ENCODE data around the gene CEP20.
"Not testable (repeated sequence)": the region's sequence is repeated elsewhere in the genome, so short reads cannot be mapped to it uniquely, and the experiment has no call there.

Gene CEP20

DNA sequence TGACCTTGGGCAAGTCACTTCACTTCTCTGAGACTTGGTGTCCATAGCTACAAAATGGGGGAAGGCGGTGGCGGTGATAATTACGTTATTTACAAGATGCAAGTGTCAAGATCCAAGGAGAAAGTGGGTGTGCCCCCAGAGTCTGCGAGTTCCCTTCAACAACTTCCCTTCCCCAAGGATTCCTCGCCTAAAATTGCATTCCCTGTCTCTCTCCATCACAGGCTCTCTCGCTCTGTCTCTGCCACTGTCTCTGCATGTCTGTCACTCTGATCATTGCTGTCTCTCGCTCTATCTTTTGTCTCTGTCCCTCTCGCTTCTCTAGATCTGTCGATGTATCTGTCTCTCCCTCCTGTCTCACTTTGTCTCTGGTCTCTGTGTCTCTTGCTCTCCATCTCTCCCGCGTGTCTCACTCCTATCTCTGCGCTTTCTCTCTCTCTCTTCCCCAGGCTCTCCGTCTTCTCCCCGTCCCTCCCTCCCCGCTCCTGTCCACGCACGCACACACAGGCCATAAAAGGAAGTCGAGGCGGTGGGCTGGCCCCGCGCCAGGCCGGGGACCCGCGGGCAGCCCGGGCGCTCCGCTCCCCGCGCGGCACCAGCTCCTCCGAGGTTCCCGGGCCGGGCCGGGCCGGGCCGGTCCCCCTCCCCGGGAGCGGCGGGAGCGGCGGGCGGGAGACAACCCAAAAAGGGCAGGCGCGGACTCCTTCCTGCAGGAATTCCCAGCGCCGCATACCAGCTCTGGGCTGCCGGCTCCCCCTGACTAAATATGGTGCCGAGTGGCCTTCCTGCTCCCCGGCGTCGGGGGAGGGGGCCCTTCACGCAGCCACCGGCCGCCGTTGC, 30.5 kb downstream of the CEP20 start:
- no peak for DNase-seq (ENCODE audit: low read depth in 2 of 2)

DNA sequence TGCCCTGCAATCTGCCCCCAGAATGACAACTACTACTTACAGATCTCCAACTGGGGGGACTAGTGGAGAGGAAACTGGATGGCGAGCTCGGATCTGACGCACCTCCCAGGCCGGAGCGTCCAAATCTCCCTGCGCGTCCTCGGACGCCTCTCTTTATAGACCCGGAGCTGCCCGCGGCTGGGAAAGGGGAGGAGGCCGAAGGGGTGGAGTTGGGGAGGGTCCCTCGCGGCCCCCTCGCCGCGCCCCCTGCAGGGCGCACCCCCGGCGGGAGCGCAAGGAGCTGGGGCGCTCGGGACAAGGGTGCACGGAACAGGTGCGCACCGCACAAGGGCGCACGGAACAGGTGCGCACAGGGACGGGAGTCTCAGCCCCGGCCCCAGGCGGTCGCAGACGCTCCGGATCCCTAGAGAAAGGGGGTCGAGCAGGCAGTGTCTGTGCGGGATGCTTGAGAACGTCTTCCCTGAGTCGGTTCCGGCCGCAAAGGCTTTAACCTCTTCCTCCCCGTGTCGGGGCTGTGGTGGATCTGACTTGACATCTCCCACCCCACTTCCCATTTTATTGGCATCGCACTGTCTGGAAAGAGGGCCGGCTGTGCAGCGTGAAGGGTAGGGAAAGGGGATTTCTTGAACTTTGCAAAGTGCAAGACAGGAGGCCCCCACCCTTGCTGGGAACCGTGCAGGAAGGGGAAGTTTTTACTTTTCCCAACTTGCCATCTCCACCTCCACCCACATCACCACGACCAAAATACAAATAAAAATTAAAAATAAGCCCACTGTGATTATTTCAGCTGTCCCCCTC, 31.3 kb downstream of the CEP20 start, which contains the start of gene MYH11:
Gene MYH11 (minus strand): TSS at position 128 of the 798 bp plus-strand sequence. CDS start 18,776 bp downstream, outside the sequence.
- DNase-seq (ENCODE audit: low read depth in 2 of 2) = no peak

DNA sequence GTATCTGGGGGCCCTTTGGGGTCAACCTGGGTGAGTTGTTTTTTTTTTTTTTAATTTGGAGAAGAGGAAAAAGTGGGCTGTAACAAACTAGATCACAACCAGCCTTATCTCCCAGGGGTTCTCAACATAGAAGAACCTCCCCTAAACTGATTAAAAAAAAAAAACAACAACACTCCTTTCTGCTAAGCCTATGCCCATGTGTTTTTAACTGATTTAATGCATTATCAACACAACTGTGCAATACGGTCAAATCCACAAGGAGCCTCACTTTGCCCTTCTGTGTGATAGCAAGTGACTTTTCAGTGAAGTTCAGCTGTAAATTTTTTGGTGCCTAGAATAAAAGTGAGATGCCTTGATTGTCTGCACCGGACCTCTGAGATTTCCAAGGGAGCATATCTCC, 32.2 kb downstream of the CEP20 start:
- DNase-seq (ENCODE audit: low read depth in 2 of 2) = no peak

DNA sequence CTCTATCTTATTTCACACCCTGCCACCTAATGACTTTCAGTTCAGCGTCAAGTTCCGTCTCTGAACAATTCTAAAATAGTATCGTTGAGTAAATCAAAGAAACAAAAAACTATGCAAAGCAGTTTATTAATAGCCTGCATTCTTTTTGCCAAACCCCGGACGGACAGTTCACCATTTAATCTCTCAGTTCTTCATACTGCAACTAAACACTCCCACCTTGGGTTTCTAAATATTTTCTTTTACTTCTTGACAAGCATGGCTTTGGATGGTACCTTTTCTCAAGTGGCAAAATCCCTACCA, 32.7 kb downstream of the CEP20 start:
- no peak for DNase-seq (ENCODE audit: low read depth in 2 of 2)

DNA sequence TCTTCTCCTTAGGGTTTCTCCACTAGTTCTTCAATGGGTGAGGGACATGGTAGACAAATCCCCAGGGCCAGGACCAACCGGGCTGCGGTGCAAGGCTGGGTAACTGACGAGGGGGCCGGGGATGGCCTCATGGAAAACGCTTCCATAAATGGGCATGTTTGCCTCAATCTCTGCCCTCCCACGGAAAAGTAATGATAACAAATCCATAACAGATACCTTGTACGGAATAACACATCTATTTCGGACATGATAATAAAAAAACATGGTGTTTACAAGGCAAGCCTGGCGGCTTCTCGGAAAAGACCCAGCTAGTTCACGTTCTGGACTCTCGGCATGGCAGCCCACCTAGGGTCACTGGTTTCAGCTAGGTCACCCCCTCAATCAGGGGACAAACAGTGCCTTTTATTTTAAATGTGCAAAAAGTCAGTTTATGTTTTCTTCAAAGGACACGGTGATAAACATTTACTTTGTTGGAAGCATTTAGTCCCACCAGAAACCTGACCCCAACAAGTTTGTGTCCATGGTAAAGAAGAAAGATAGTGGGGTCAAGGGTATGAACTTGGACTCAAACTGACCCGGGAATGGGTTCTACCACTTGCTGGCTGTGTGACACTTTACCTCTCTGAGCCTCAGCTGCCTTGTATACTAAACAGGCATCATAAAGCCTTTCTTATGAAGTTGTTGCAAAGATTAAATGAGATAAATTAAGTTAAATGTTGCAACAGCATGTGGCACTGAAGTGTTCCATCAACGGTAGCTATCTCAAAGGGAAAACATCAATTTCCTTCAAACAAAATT, 33.3 kb downstream of the CEP20 start:
- DNase-seq (ENCODE audit: low read depth in 2 of 2) = no peak

DNA sequence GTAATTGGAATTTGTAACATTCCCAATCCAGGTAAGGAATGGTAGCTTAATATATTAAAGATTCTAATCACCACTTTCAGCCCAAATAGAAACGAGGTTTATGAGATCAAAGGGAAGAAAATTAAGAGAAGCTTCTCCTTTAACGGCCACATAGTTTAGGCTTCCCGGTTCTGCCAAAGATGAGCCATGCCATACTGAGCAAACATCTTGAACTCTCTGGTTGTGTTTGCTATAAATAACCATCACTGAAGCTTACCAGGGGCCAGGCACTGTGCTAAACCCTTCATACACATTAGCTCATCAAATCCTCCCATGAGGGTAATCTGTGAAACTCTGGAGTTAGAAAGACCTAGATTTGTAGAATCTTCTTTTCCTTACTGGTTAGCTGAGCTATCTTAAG, 34.3 kb downstream of the CEP20 start:
- no peak for DNase-seq (ENCODE audit: low read depth in 2 of 2)

DNA sequence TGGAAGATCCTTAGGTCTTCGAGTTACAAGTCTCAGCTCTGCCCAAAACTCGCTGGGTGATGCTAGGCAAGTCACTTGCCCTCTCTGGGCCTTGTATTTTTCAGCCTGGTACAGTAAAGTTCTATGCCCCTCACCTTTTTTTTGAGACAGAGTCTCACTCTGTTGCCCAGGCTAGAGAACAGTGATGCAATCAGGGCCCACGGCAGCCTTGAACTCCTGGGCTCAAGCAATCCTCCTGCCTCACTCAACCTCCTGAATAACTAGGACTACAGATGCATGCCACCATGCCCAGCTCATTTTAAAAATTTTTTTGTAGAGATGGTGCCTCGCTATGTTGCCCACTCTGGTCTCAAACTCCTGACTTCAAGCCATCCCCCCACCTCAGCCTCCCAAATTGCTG, 35.4 kb downstream of the CEP20 start:
- DNase-seq (ENCODE audit: low read depth in 2 of 2) = no peak

DNA sequence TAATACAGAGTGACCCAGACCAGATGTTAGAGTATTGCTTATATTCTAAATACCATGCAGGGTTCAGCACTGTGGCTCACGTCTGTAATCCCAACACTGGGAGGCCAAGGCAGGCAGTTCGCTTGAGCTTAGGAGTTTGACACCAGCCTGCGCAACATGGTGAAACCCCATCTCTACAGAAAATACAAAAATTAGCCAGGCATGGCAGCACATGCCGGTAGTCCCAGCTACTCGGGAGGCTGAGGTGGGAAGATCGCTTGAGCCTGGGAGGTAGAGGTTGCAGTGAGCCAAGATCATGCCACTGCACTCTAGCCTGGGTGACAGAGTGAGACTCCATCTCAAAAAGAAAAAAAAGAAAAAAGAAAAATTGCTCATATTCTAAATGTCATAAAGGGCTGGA, 37.8 kb downstream of the CEP20 start:
- DNase-seq (ENCODE audit: low read depth in 2 of 2) = not testable (repeated sequence)

DNA sequence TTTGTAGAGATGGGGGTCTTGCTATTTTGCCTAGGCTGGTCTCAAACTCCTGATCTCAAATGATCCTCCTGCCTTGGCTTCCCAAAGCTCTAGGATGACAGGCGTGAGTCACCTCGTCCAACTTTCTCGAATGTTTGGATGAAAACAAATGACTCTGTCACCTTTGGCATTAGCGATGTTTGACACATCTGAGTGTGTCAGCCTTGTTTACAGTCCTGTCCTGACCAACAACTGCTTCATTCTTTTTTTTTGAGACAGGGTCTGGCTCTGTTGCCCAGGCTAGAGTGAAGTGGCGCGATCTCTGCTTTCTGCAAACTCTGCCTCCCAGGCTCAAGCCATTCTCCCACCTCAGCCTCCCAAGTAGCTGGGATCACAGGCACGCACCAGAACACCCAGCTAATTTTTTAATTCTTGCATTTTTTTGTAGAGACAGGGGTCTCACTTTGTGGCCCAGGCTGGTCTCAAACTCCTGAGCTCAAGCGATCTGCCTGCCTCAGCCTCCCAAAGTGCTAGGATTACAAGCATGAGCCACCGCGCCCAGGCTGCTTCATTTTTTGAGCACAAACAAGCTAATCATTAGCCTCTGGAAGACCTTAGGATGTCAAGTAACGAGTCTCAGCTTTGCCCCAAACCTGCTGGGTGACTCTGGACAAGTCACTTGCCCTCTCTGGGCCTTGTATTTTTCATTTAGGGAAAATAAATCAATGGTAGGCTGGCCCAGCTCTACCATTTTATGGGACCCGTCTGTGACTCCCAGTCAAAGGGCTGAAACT, 39.0 kb downstream of the CEP20 start:
- no peak for DNase-seq (ENCODE audit: low read depth in 2 of 2)

DNA sequence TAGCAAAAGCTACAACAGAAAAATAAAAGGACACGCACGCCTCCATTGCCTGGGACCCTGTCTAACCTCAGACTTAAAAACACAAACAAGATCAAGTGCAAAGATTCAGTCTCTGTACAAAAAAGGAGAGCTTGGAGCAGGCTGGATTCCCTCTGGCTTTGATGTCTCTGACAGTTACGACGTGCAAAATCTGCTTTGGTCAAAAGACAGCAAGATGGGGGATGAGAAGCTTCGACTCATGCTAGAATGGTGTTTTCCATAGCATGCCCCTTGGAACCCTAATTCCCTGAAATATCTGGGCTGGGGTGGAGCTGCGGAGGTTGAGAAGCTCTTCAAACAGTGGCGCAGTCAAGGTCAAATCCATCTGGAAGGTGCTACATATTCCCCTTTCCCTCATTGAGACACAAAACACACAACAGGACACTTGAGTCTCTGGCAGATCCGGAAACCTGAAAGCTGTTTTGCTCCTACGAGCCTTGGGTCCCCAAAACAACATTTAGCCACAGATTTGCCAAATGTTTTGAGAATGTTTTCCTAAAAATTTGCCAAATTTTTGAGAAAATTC, 40.7 kb downstream of the CEP20 start:
- DNase-seq (ENCODE audit: low read depth in 2 of 2) = no peak

DNA sequence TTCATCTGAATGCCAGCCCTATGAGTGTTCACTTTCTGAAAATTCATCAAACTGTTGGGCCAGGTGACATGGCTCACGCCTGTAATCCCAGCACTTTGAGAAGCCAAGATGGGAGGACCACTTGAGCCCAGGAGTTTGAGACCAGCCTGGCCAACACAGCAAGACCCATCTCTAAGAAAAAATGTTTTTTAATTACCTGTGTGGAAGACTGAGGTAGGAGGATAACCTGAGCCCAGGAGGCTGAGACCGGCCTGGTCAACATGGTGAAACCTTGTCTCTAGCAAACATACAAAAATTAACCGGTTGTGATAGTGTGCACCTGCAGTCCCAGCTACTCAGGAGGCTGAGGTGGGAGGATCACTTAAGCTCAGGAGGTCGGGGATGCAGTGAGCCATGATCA, 41.9 kb downstream of the CEP20 start:
- no peak for DNase-seq (ENCODE audit: low read depth in 2 of 2)

DNA sequence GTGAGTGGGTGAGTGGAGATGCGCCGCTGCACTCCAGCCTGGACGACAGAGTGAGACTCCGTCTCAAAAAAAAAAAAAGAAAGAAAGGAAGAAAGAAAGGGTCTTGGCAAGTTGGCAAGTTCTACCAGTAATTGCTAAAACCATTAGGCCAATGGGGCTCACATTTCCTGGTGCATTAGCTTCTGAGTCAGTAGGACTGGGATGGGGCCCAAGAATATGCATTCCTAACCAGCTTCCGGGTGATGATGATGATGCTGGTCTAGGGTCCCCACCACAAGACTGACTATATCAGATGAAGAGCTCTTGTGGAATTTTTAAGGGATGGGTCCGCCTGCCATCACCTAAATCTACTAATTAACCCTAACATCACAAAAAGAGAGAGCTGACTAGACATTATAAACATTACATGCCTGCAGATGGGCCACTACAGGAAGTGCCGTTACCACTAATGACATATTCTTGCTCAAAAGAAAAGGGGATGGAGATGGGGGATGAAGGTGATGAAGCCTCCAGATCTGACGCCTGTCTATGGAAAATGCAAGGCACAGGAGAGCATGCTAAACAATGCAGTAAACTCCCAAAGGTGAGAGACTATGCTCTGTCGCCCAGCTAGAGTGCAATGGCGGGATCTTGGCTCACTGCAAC, 44.6 kb downstream of the CEP20 start:
- DNase-seq (ENCODE audit: low read depth in 2 of 2) = no peak

DNA sequence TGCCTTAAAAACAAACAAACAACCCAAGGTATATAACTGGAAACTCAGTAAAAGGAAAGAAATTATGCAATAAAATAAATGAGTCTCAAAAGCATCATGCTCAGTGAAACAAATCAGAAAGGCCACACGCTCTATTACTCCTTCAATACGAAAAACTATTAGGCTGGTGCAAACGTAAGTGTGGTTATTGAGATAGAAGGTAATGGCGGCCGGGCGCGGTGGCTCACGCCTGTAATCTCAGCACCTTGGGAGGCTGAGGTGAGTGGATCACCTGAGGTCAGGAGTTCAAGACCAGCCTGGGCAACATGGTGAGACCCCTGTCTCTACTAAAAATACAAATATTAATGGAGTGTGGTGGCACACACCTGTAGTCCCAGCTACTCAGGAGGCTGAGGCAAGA, 49.2 kb downstream of the CEP20 start:
- DNase-seq (ENCODE audit: low read depth in 2 of 2) = not testable (repeated sequence)

DNA sequence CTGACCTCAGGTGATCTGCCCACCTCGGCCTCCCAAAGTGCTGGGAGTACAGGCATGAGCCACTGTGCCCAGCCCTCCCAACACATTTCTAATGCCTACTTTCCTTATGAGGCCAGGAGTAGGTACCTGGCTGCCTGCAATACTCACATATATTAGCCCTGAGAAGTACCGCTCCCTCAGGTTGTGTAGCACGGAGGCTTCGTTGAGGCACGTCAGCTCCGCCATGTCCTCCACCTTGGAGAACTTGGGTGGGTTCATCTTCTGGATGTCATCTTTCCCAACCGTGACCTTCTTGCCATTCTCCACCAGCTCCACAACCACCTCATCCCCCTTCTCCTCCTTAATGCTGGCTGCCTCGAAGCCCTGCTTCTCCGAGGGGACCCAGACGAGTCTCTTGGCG, 50.6 kb downstream of the CEP20 start:
- DNase-seq (ENCODE audit: low read depth in 2 of 2) = no peak

DNA sequence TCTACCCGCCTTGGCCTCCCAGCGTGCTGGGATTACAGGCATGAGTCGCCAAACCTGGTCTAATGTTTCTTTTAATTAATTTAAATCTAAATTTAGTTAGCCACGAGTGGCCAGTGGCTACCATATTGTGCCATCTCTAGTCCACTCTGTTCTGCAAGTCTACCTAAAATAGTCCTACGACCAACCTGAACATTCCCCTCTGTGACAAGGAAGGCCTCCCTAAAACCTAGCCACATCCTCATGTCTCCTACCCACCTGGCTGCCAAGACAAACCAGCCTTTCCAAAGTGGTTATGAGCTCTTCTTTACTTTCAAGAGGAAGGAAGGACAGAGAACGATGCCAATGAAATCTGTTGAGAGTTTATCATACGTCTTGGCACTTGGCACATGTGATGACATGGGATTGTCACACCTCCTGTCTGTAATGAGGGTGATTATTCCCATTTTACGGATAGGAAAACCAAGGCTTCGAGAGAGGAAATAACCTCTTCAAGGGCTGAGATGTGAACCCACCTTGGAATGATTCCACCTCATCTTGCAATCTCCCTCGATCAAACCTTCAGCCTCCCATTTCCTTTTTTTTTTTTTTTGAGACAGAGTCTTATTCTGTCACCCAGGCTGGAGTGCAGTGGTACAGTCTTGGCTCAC, 51.3 kb downstream of the CEP20 start:
- no peak for DNase-seq (ENCODE audit: low read depth in 2 of 2)

DNA sequence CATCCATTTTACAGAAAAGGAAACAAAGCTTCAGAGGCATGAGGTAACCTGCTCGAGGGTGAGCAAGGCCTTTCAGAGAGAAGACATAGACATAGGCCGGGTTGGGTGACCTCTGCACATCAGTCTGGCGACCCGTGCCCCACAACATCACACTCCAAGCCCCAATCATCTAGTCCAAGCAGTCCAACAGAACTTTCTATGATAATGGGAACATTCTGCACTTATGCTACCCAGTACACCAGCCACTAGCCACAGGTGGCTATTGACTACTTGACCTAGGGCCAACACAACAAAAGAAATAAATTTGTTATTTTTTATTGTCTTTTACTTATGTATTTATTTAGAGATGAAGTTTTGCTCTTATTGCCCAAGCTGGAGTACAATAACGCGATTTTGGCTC, 52.3 kb downstream of the CEP20 start:
- no peak for DNase-seq (ENCODE audit: low read depth in 2 of 2)

DNA sequence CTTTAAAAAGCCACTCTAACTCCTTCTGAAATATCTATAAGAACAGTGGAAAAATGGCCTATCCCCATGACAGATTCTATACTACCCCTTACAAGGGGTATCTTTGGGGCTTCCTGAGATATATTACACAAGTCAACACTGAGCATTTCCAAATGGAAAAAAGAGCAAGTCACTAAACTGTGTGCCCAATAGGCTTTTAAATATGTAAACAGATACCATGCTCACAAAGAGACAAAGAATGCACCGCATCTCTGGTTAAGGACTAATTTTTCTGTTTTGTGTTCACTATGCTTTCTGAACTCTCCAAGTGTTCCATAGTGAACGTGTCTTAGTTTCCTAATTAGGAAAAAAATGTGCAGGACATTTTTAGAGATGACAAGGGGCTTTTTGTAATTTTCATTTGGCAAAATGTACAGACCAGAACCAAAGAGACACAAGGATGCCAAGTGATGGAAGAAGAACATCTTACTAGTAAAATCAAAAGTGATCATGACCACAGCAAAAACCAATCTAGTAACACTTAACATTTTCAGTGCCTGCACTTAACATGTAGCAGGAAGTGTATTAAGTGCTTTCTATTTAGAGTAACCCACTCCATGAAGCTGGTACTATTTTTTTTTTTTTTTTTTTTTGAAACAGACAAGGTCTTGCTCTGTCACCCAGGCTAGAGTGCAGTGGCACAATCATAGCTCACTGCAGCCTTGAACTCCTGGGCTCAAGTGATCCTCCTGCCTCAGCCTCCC, 53.1 kb downstream of the CEP20 start:
- no peak for DNase-seq (ENCODE audit: low read depth in 2 of 2)

DNA sequence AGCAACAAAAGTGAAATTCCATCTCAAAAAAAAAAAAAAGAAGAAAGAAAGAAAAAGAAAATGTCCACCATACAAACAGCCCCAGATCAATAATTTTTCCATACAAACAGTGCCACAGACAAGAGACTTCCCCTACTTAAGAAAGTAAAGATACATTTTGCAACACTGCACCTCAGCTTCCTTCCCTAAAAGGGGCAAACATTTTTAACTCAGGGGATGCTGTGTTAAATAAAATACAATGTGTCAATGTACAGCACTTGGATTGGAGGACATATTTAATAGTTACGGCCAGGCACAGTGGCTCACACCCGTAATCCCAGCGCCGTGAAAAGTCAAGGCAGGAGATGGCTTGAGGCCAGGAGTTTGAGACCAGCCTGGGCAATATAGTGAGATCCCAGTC, 53.9 kb downstream of the CEP20 start:
- DNase-seq (ENCODE audit: low read depth in 2 of 2) = no peak

DNA sequence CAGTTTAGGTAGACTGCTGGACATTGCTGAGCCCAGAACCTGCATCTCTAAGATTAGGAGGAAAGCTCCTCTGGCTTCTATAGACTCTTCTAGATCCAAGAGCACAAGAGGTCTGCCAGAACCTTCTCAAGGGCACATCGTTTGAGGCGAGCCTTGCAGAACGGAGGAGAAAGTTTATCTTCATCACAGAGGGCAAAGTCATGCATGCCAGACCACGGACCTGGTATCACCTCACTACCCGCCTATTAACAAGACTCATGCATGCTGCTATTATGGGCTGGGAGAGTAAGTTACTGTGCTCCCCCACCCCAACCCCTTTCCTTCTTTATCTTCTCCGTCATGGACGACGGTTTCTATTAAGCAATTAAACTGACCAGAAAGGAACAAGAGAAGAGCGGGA, 54.9 kb downstream of the CEP20 start:
- no peak for DNase-seq (ENCODE audit: low read depth in 2 of 2)

DNA sequence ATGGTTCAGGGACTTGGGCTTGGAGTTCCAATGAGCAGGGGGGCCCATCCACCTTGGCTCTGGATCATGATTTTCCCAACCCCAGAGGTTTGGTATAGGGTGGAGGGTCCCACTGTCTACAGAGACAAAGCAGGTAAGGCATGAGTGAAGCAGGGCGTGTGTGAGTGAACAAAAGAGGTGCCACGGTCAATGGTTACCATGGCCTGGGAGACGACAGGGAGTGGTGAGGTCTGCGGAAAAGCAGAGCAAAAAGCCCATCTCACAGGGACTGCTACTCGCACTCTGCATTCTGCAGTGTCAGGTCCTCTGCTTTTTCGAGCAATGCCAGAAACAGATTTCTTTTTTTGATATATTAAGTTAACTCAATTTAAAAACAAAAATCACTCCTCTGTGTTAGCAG, 56.2 kb downstream of the CEP20 start:
- DNase-seq (ENCODE audit: low read depth in 2 of 2) = no peak
